ENCODE results near the gene PRKCB. TPM values are rescaled to one million over a fixed set of nuclear protein-coding genes. Genes with fewer than 3 reads are reported as not detected.

The PRKCB gene
- total and polyA plus RNA-seq, 3 donors from 2014 or later = 25.5 to 49.7 (median 26.6) TPM

- H3K27ac ChIP-seq = no peak overlapping the region
- no peaks in the 10 kb centered on the region for H3K36me3 ChIP-seq (ENCODE audit: low read depth, missing control alignments)
- DNase-seq = no peak
- peaks cover 13% of the 10 kb centered on the region for H3K4me1 ChIP-seq
- no peaks in the 10 kb centered on the region for H3K27me3 ChIP-seq
- intact Hi-C loops (cut with DNase I; ENCODE audit: low total_unique reads) = no loop called here
- no peaks in the 10 kb centered on the region for H3K9me3 ChIP-seq
- H3K4me3 ChIP-seq = no peak overlapping the region
- TF ChIP-seq POLR2A (IDR thresholded peaks at IDR 0.05) (no peak), CTCF (IDR thresholded peaks at IDR 0.05) (no peak)
- WGBS, 2 donors = 55 to 65% methylated on average over 7 of the region's 7 CpGs
Observed at GRCh38 chr16:23900480-23901177, 64.8 kb downstream of the PRKCB start.

GRCh38 chr16:23901178-23902033, 65.6 kb downstream of the PRKCB start:
- Histone ChIP-seq H3K4me1 (peaks cover 13% of the 10 kb centered on the region), H3K36me3 (ENCODE audit: low read depth, missing control alignments) (no peaks in the 10 kb centered on the region), H3K27ac (peak overlapping the region in 1 of 2 donors; percentile 13), H3K4me3 (no peak overlapping the region), H3K27me3 (no peaks in the 10 kb centered on the region), H3K9me3 (no peaks in the 10 kb centered on the region)
- 40 to 50% methylated on average over 13 of the region's 13 CpGs for WGBS, 2 donors
- intact Hi-C loops (cut with DNase I; ENCODE audit: low total_unique reads) = no loop called here
- no peak for DNase-seq
- TF ChIP-seq POLR2A (IDR thresholded peaks at IDR 0.05) (no peak), CTCF (IDR thresholded peaks at IDR 0.05) (no peak)

GRCh38 chr16:23902034-23902747, 66.4 kb downstream of the PRKCB start:
- Histone ChIP-seq H3K4me1 (peaks cover 13% of the 10 kb centered on the region), H3K36me3 (ENCODE audit: low read depth, missing control alignments) (no peaks in the 10 kb centered on the region), H3K27ac (peak overlapping the region; percentile 13 to 14), H3K27me3 (no peaks in the 10 kb centered on the region), H3K9me3 (no peaks in the 10 kb centered on the region), H3K4me3 (no peak overlapping the region)
- intact Hi-C loops (cut with DNase I; ENCODE audit: low total_unique reads) = no loop called here
- TF ChIP-seq CTCF (IDR thresholded peaks at IDR 0.05) = no peak
- TF ChIP-seq POLR2A (IDR thresholded peaks at IDR 0.05) = no peak
- WGBS, 2 donors = 72 to 90% methylated on average over 4 of the region's 4 CpGs
- DNase-seq = no peak

- WGBS, 2 donors = 66 to 77% methylated on average over 8 of the region's 8 CpGs
- peak overlapping the region in 1 of 2 donors; percentile 25 for H3K27ac ChIP-seq
- H3K4me3 ChIP-seq = no peak overlapping the region
- intact Hi-C loops (cut with DNase I; ENCODE audit: low total_unique reads) = no loop called here
- DNase-seq = no peak
- peaks cover 13% of the 10 kb centered on the region for H3K4me1 ChIP-seq
- no peak for TF ChIP-seq CTCF (IDR thresholded peaks at IDR 0.05)
- no peak for TF ChIP-seq POLR2A (IDR thresholded peaks at IDR 0.05)
- no peaks in the 10 kb centered on the region for H3K27me3 ChIP-seq
- no peaks in the 10 kb centered on the region for H3K36me3 ChIP-seq (ENCODE audit: low read depth, missing control alignments)
- no peaks in the 10 kb centered on the region for H3K9me3 ChIP-seq
Observed at GRCh38 chr16:23902748-23903414, 67.1 kb downstream of the PRKCB start.

Data from testis (tissue), 3 donors.